Eye (tissue), 1 donor: ENCODE measurements around the gene ACOT7.
A peak's percentile ranks its signal among the peaks of the same experiment; 100 is the strongest.

ENCODE experiments used
- DNase-seq: peaks from one replicate; pipeline ENCODE4 v3.0.0-alpha.2; 2015

The ACOT7 gene

GRCh38 chr1:6359216-6360116 is 34.1 kb downstream of the ACOT7 start:
- peak; percentile 46 for DNase-seq

DNA sequence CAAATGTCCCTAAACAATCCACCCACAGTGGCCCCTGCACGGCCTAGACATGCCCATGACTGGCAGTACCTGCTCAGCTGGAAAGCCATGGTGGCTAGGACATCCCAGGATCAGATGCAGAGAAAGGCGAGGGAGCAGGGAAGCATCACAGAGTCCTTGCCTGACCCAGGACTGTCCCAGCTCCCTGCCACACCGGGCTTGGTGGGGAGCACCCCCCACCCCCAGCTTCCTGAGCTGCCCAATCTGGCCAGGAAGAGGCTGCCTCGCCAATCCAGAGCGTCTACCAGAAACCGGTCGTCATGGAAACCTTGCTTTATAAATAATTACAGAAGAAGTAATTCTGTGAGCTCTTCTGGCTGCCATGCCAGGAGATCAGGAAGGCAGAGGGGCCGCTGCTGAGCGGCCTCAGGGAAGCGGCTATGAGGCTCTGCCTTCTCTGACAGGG is 34.8 kb downstream of the ACOT7 start:
- peak; percentile 76 for DNase-seq

GRCh38 chr1:6358144-6358624 is 35.4 kb downstream of the ACOT7 start:
- DNase-seq, result no peak

DNA sequence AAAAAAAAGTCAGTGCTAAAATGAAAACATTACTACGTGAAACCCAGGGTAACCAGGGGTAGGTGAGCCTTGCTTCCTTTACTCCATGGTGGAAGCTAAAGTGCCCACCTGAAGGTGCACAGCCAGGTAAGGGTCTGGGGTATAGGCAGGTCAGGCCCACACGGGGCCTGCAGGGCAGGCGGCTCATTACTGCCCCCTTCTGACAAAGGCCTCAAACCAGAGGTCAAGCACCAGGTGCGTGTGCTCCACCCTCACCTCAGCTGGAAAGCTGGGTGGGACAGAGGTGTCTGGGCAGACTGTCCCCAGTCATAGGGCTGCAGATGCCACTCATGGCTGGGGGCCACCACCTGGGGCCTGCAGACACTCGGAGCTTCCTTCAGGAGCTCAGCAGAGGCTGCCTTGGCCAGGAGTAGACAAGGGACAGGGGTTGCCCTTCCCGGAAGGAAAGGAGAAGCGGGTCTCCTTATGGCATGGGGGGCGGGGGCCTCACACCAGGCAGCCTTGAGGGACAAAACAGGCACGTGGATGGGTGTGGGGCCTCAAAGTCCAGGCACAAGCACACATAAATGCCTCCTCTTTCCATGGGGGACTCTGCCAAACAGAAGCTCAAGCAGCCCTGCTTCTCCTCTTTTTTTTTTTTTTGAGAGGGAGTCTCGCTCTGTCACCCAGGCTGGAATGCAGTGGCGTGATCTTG is 36.2 kb downstream of the ACOT7 start:
- no peak for DNase-seq

- no peak for DNase-seq
These were observed 37.9 kb downstream of the ACOT7 start for GRCh38 chr1:6355621-6356020.

DNA sequence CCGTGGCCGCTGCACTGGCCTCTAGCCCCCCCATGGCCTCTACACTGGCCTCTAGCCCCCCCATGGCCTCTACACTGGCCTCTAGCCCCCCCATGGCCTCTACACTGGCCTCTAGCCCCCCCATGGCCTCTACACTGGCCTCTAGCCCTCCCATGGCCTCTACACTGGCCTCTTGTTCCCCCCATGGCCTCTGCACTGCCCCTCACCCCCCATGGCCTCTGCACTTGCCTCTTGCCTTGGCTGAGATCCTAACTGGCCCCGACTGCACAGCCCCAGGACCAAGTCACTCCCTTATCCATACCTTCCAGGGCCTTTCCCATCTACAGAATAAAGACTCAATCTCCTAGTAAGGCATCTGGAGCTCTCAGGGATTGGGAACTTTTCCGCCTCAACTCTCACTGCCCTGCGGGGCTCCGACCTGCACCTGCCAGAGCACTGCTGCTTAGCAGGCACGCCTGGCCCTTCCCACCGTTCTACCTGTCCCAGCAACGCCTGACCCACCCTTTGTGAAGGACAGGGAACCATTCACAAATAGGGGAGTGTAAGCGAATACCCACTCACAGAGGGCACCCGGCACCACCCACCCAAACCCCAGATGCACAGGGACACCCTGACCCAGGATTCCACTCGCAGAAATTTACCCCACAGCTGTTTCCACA is 38.8 kb downstream of the ACOT7 start:
- no peak for DNase-seq

DNA sequence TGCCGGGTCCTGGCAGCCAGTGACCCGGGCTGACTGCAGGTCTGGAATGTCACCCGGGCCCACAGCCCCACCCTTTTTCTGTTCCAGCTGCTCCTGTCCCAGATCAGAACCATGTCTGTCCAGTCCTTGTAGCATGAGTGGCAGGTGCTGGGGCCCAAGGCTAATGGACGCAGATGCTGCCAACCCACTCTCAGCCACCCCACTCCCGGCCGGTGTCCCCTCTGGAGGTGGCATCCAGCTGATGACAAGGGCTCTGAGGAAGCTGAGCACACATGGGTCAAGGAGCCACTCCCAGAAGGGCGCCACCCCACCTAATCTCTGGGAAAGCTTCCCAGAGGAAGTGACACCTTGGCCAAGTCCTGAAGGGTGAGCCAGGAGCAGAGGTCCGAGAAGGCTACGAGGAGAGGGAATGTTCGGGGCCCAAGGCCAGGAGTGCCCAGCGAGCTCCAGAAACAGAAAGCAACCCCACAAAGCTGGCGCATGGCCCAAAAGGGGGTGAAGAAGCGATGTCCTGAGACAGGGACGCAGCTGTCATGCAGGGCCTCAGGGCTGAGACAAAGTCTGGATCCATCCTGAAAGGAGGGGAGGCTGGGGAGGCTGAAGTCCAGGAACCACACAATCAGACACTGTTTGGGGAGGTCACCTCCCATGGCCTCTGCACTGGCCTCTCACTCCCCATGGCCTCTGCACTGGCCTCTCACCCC is 39.5 kb downstream of the ACOT7 start:
- peak; percentile 36 for DNase-seq

- DNase-seq, result no peak
These were observed 40.0 kb downstream of the ACOT7 start for GRCh38 chr1:6353619-6353954.

- no peak for DNase-seq
These were observed 41.4 kb downstream of the ACOT7 start for GRCh38 chr1:6352138-6352563.

DNA sequence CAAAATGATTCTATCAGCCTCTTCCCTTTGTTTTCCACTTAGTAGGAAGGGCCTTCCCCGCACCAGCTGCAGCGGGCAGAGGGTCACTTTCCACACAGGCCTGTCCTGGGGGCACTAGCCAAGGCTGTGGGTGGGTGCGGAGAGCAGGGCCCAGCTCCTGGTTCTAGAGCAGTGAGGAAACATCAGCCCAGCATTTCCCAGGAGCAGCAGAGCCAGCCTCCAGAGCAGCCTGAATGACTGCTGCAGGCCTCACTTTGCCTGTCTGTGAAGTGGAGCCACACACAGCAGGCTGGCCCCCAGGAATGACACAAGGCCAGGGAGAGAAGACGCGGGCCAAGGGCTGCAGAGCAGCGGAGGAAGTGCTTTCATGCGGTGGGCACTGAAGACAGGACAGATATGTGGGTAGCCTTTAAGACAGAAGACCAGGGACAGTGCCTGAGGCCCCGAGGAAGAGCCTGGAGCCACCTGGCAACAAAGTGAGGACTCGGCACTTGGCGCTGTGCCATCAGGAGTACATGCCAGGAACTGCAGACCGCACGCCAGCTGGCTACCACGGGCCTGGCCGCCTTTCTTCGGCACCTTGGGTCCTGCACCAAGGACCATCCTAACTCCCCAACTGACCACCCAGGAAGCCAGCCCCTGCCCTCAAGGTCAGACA is 42.0 kb downstream of the ACOT7 start:
- DNase-seq, result no peak

DNA sequence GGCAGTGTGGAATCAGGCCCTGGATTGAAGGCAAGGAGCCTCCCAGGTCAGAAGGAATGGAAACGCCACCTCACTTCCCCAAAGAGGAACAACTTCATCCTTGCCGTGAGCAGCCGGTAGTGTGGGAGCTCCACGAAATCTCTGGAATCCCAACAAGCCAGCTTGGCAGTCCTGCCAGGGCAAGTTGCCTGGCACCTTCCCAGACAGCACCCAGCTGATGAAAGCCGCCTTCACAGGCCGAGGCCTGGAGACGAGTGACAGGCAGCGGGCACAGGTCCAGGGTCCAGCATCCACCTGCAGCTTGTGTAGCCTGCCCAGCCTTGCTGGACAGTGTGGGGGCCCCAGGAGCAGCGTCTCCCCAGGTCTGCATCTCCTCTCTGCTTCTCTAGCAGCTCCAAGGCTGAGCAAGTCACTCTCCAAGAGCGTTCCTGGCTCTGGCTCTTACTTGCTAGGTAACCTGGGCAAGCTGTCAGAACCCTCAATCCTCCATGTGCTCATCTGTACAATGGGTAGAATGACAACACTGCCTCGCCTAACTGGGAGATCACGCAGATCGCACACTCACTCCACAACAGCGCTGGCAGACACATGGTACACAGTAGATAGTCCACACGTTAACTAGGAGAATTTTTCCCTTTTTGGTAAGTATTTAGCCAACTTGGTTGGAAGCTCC is 43.0 kb downstream of the ACOT7 start:
- DNase-seq, result no peak

DNA sequence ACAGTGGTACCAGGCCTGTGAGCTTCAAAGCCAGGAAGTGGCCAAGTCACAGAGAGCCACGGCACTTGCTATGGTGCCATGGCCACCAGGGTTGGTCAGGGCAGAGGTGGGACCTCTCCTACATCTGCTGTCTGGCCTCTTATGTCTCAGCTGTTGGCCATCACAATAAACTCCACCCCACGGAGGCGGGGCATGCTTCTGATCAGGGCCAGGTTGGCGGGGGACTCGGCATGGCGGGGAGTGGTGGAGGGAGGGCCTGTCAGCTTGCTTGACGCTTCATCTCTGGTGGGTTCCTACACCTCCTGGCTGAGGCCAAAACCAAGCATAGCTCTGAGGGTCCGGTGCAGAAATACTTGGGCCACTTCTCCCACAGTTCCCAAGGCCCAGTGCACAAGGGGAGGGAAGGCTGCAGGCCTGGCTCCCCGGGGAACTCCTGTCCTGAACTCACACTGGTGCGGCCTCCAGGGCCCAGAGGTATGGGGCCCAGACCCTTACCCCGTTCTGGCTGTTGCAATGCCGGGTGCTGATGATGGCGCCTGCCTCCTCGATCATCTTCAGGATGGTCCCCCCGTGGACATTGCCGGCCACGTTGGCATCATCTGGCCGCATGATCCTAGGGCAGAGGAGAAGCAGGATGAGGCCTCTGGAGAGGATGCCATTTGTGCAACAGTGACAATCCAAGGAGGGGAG is 44.2 kb downstream of the ACOT7 start:
- no peak for DNase-seq

DNA sequence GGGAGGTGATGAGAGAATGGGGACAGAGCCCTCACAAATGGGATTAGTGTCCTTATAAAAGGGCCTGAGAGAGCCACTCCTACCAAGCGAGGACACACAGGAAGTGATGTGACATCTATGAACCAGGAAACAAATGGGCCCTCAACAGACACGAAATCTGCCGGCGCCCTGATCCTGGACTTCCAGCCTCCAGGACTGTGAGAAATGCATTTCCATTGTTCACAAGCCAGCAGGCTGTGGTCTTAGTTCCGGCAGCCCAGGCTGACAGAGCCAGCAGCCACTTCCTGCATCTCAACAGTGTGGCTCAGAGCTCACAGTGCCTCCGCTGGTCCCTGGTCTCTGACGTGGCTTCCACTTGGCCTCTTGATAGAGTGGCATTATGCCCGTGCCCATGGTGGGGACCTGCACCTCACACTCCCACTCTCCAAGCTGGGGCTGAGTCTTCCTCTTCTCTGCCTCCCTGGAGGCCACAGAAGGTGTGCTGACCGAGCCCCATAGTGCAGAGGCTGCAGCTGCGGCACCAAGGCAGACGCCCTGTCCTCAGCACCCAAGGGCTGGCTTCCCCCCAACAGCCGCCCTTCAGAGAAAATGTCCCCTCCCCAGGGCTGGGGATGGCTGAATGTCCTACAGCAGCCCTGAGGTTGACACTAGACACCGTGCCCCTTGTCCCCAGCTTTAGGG is 44.9 kb downstream of the ACOT7 start:
- no peak for DNase-seq

- peak; percentile 50 for DNase-seq
These were observed 45.7 kb downstream of the ACOT7 start for GRCh38 chr1:6347641-6348487.

- DNase-seq, result no peak
These were observed 48.1 kb downstream of the ACOT7 start for GRCh38 chr1:6345460-6345859.

DNA sequence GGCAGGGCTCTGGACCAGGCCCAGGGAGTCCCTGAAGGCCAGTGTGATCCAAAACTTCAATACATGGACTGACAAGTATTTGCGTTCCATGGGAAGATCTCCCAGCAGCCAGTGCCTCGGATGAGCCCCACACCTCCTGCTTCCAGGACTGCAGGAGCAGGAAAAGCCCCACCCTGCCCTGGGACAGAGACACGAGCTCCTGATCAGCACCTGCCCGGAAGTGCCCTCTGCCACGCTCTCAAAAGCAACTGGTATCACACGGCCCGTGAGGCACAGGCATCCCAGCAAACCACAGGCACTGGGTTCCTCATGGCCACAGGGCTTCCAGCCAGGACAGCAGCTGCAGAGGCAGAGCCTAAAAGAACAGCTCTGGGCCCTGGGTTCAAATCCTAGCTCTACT is 48.6 kb downstream of the ACOT7 start:
- no peak for DNase-seq

- peak; percentile 93 for DNase-seq
These were observed 49.8 kb downstream of the ACOT7 start for GRCh38 chr1:6343506-6344405.

DNA sequence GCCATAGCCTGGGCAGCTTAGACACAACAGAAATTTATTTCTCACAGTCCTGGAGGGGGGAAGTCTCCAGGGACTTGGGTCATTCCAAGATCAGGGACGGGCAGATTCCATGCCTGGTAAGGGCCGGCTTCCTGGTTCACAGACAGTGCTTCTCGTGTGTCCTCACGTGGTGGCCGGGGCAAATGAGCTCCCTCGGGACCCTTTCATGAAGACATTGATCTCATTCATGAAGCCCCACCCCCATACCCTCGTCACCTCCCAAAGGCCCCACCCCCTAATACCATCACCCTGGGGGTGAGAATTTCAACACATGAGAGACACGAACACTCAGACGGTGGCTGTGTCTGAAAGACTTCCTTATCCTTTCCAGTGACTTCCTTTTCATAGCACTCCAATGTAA is 51.5 kb downstream of the ACOT7 start:
- peak; percentile 48 for DNase-seq
